Measurements from ENCODE around the gene RAPGEF1. TPM values are rescaled to one million over a fixed set of nuclear protein-coding genes. Genes with fewer than 3 reads are reported as not detected.

The RAPGEF1 gene
- total and polyA plus RNA-seq, 2 of the 13 experiments (the other 11 are each of a cell fraction or from before 2014, with no cell fraction given), result 21.2 to 38.9 TPM

- TF ChIP-seq ZNF687 (CRISPR knock-in tag; IDR thresholded peaks at IDR 0.05) (peak; percentile 43), ZNF430 (CRISPR knock-in tag; IDR thresholded peaks at IDR 0.05) (no peak), ZNF275 (CRISPR knock-in tag; IDR thresholded peaks at IDR 0.05; ENCODE audit: borderline replicate concordance) (0 out of 2 replicates have a peak, but pooled peaks have one; percentile 16), HDAC1 (CRISPR knock-in tag; IDR thresholded peaks at IDR 0.05) (no peak), TFAP4 (IDR thresholded peaks at IDR 0.05; ENCODE audit: borderline replicate concordance, low read depth) (no peak), ZNF253 (CRISPR knock-in tag; IDR thresholded peaks at IDR 0.05; ENCODE audit: borderline replicate concordance) (no peak), ZNF281 (CRISPR knock-in tag; IDR thresholded peaks at IDR 0.05; ENCODE audit: borderline replicate concordance) (no peak), MXD1 (CRISPR knock-in tag; IDR thresholded peaks at IDR 0.05) (0 out of 2 replicates have a peak, but pooled peaks have one; percentile 59), ZNF776 (CRISPR knock-in tag; IDR thresholded peaks at IDR 0.05) (0 out of 2 replicates have a peak, but pooled peaks have one; percentile 18), SOX6 (IDR thresholded peaks at IDR 0.05) (no peak), SOX6 (CRISPR knock-in tag; IDR thresholded peaks at IDR 0.05) (0 out of 2 replicates have a peak, but pooled peaks have one; percentile 13)
Observed at GRCh38 chr9:131530546-131530919, 209.3 kb downstream of the RAPGEF1 start (continued).
